Neural progenitor cell (in vitro differentiated cells): ENCODE measurements around the gene DNAH7. TPM values are rescaled to one million over a fixed set of nuclear protein-coding genes. Genes with fewer than 3 reads are reported as not detected.

Experiments
- DNase-seq: peaks from one replicate; pipeline ENCODE4 v3.0.0-alpha.2; 2016; ENCODE audit warnings: low spot score
- H2AFZ ChIP-seq: fragments of 200-600 bp; sonication (generic); replicated peaks from 2 replicates; pipeline ENCODE4 v1.6.1; 2016; ENCODE audit warnings: antibody characterized with exemption
- H3F3A ChIP-seq: fragments of 200-600 bp; sonication (generic); 2 replicates; pipeline ENCODE4 v1.6.1; 2016; ENCODE audit warnings: antibody characterized with exemption, low read depth
- H3K27ac ChIP-seq: fragments of 200-600 bp; sonication (generic); 2 replicates; pipeline ENCODE4 v1.5.1; 2016; ENCODE audit warnings: mild to moderate bottlenecking
- H3K27me3 ChIP-seq: fragments of 200-600 bp; sonication (generic); 2 replicates; pipeline ENCODE4 v1.6.1; 2016; ENCODE audit warnings: mild to moderate bottlenecking, moderate library complexity
- H3K36me3 ChIP-seq: fragments of 200-600 bp; sonication (generic); 2 replicates; pipeline ENCODE4 v1.5.1; 2016
- H3K4me1 ChIP-seq: fragments of 200-600 bp; sonication (generic); 2 replicates; pipeline ENCODE4 v1.6.1; 2016; ENCODE audit warnings: mixed run types
- H3K4me2 ChIP-seq: fragments of 200-600 bp; sonication (generic); 2 replicates; pipeline ENCODE4 v1.6.1; 2016
- H3K4me3 ChIP-seq: fragments of 200-600 bp; sonication (generic); 2 replicates; pipeline ENCODE4 v1.5.1; 2016
- H3K79me2 ChIP-seq: fragments of 200-600 bp; sonication (generic); 2 replicates; pipeline ENCODE4 v1.6.1; 2016; ENCODE audit warnings: low read depth
- H3K9ac ChIP-seq: fragments of 200-600 bp; sonication (generic); 2 replicates; pipeline ENCODE4 v1.6.1; 2016
- H3K9me3 ChIP-seq: fragments of 200-600 bp; sonication (generic); 2 replicates; pipeline ENCODE4 v1.5.1; 2016; ENCODE audit warnings: low read depth
- H4K20me1 ChIP-seq: fragments of 200-600 bp; sonication (generic); 2 replicates; pipeline ENCODE4 v1.6.1; 2016; ENCODE audit warnings: low read depth
- H3K27ac Mint-ChIP-seq: 3 replicates; pipeline ENCODE4 v1.8.0; 2021; ENCODE audit warnings: mixed read lengths
- H3K27me3 Mint-ChIP-seq: 2 replicates; pipeline ENCODE4 v1.8.0; 2022; ENCODE audit warnings: low read depth, mild to moderate bottlenecking, inconsistent platforms, moderate library complexity, mixed read lengths; ENCODE audit not compliant: insufficient read depth
- H3K36me3 Mint-ChIP-seq: 3 replicates; pipeline ENCODE4 v1.8.0; 2021; ENCODE audit warnings: mixed read lengths
- H3K4me1 Mint-ChIP-seq: 3 replicates; pipeline ENCODE4 v1.8.0; 2021; ENCODE audit warnings: mixed read lengths
- H3K4me3 Mint-ChIP-seq: 3 replicates; pipeline ENCODE4 v1.8.0; 2021; ENCODE audit warnings: mild to moderate bottlenecking, moderate library complexity, mixed read lengths
- H3K9me3 Mint-ChIP-seq: 3 replicates; pipeline ENCODE4 v1.8.0; 2020; ENCODE audit warnings: mixed read lengths
- EZH2 ChIP-seq: fragments of 200-600 bp; sonication (generic); IDR thresholded peaks from 2 replicates; pipeline ENCODE4 v1.6.1; 2017; ENCODE audit warnings: antibody characterized with exemption, mild to moderate bottlenecking, moderate library complexity
- EZH2phosphoT487 ChIP-seq: fragments of 200-600 bp; sonication (generic); IDR thresholded peaks from 2 replicates; pipeline ENCODE4 v1.6.1; 2017; ENCODE audit warnings: antibody characterized with exemption
- total RNA-seq: library from RNA; depleted of rRNA; stranded (reverse); fragments of >200 nt; gene quantifications from 2 replicates; pipeline ENCODE4 v1.2.3, GENCODE V29; 2015; ENCODE audit warnings: low replicate concordance
- TF ChIP-seq, protein P1 (sequence below): fragments of 200-600 bp; sonication (generic); IDR thresholded peaks from 2 replicates; pipeline ENCODE4 v1.5.1; 2017; ENCODE audit warnings: antibody characterized with exemption, mild to moderate bottlenecking

DNAH7 gene
- total RNA-seq, 1 donor from 2014 or later, result 0.49 TPM

DNA sequence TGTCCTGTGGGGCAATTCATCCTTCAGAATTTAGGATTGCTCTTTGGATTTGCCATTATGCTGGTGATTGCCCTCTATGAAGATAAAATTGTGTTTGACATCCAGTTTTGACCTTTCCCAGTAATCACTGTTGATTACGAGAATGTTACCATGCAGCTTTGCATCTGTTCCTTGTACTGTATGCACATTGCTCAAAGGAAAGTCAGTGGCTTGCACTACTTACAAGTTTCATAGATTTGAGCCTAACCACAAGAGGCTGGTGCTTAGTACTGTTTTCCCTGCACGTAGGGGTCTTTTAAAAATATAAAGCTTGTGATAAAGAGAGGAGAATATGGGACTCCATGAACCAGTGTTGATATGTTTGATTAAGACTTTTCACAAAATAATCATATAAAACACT, 333.7 kb downstream of the DNAH7 start:
- Histone ChIP-seq H3K9me3 (no peaks in the 10 kb centered on the region), H3K79me2 (no peaks in the 10 kb centered on the region), H3F3A (no peaks in the 10 kb centered on the region), H3K27ac (no peak overlapping the region), H2AFZ (no peak overlapping the region), H3K27me3 (no peaks in the 10 kb centered on the region), H3K4me3 (no peak overlapping the region), H3K4me1 (no peaks in the 10 kb centered on the region), H3K36me3 (no peaks in the 10 kb centered on the region), H3K4me2 (no peak overlapping the region), H4K20me1 (no peaks in the 10 kb centered on the region), H3K9ac (no peak overlapping the region)
- Mint-ChIP-seq H3K4me3 (no peak overlapping the region), H3K36me3 (peaks cover 26% of the 10 kb centered on the region), H3K27ac (no peak overlapping the region), H3K9me3 (no peaks in the 10 kb centered on the region), H3K4me1 (no peaks in the 10 kb centered on the region), H3K27me3 (peaks cover 2% of the 10 kb centered on the region)
- TF ChIP-seq EZH2, result no peak
- TF ChIP-seq, protein P1, sequence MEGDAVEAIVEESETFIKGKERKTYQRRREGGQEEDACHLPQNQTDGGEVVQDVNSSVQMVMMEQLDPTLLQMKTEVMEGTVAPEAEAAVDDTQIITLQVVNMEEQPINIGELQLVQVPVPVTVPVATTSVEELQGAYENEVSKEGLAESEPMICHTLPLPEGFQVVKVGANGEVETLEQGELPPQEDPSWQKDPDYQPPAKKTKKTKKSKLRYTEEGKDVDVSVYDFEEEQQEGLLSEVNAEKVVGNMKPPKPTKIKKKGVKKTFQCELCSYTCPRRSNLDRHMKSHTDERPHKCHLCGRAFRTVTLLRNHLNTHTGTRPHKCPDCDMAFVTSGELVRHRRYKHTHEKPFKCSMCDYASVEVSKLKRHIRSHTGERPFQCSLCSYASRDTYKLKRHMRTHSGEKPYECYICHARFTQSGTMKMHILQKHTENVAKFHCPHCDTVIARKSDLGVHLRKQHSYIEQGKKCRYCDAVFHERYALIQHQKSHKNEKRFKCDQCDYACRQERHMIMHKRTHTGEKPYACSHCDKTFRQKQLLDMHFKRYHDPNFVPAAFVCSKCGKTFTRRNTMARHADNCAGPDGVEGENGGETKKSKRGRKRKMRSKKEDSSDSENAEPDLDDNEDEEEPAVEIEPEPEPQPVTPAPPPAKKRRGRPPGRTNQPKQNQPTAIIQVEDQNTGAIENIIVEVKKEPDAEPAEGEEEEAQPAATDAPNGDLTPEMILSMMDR, result no peak
- TF ChIP-seq EZH2phosphoT487, result no peak
- no peak for DNase-seq

DNA sequence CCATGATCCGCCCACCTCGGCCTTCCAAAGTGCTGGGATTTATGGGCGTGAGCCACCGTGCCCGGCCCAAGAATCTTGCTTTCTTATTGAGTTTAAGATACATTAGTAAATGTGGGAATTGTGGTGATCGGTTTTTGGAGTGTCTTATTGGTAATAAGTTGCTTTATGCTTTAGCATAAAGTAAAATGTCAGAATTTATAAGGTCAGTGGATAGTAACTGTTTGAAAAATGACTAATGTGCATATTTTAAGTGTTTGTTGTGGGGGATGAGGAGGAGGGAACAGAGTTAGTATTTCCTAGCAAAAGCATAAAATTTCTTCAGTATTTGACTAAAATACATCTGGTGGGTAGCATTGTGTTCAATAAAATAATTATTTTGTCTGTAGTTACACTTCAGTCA, 334.2 kb downstream of the DNAH7 start:
- no peaks in the 10 kb centered on the region for H3K9me3 ChIP-seq
- peaks cover 2% of the 10 kb centered on the region for H3K27me3 Mint-ChIP-seq
- no peaks in the 10 kb centered on the region for H3K36me3 ChIP-seq
- H4K20me1 ChIP-seq, result no peaks in the 10 kb centered on the region
- TF ChIP-seq EZH2 (no peak), EZH2phosphoT487 (no peak)
- TF ChIP-seq, protein P1, result no peak
- no peak overlapping the region for H3K4me3 Mint-ChIP-seq
- no peaks in the 10 kb centered on the region for H3F3A ChIP-seq
- H3K4me3 ChIP-seq, result no peak overlapping the region
- no peaks in the 10 kb centered on the region for H3K4me1 Mint-ChIP-seq
- no peak overlapping the region for H3K27ac ChIP-seq
- no peaks in the 10 kb centered on the region for H3K9me3 Mint-ChIP-seq
- no peaks in the 10 kb centered on the region for H3K79me2 ChIP-seq
- no peak overlapping the region for H2AFZ ChIP-seq
- H3K27me3 ChIP-seq, result no peaks in the 10 kb centered on the region
- no peaks in the 10 kb centered on the region for H3K4me1 ChIP-seq
- no peak overlapping the region for H3K27ac Mint-ChIP-seq
- H3K9ac ChIP-seq, result no peak overlapping the region
- H3K36me3 Mint-ChIP-seq, result peaks cover 28% of the 10 kb centered on the region
- DNase-seq, result no peak
- no peak overlapping the region for H3K4me2 ChIP-seq

DNA sequence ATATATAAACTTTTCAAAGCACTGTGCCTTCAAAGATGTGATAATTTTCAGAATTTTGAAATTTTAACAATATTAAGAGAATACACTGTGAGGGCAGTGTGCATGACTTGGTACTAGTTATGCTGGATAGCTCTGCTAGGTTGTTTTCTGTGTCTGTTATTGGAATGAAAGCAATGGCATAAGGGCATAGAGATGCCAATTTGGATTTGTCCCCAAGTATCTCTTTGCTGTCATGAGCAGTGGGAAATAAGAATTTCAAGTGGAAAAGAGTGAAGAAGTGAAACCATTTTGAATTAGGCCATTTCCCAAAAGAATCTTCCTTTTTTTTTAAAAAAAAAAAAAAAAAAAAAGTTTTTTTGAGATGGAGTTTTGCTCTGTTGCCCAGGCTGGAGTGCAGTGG, 334.8 kb downstream of the DNAH7 start:
- DNase-seq, result no peak
- Histone ChIP-seq H2AFZ (no peak overlapping the region), H3F3A (no peaks in the 10 kb centered on the region), H4K20me1 (no peaks in the 10 kb centered on the region), H3K9me3 (no peaks in the 10 kb centered on the region), H3K36me3 (no peaks in the 10 kb centered on the region), H3K27me3 (no peaks in the 10 kb centered on the region), H3K4me1 (no peaks in the 10 kb centered on the region), H3K9ac (no peak overlapping the region), H3K4me2 (no peak overlapping the region), H3K27ac (no peak overlapping the region), H3K4me3 (no peak overlapping the region), H3K79me2 (no peaks in the 10 kb centered on the region)
- no peaks in the 10 kb centered on the region for H3K4me1 Mint-ChIP-seq
- TF ChIP-seq EZH2, result no peak
- TF ChIP-seq EZH2phosphoT487, result no peak
- TF ChIP-seq, protein P1, result no peak
- H3K9me3 Mint-ChIP-seq, result no peaks in the 10 kb centered on the region
- no peak overlapping the region for H3K27ac Mint-ChIP-seq
- peaks cover 30% of the 10 kb centered on the region for H3K36me3 Mint-ChIP-seq
- peaks cover 2% of the 10 kb centered on the region for H3K27me3 Mint-ChIP-seq
- no peak overlapping the region for H3K4me3 Mint-ChIP-seq

DNA sequence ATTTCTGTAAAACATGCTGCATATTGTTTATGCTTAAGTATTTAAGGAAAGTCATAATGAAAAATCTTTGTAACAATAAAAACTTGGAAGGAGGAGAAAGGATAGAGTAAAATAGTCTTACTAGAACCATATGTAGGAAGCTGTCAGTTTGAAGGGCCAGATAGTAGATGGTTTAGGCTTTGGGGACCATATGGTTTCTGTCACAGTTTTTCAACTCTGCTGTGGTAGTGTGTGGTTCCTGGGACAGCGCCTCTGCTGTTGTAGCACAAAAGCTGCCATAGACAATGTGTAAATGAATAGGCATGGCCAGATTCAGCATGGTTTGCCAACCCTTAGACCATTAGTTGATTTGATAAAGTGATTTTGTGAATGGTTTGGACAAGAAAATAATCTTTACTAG, 336.1 kb downstream of the DNAH7 start:
- no peak overlapping the region for H2AFZ ChIP-seq
- no peaks in the 10 kb centered on the region for H3F3A ChIP-seq
- H3K4me1 ChIP-seq, result no peaks in the 10 kb centered on the region
- H3K27ac Mint-ChIP-seq, result no peak overlapping the region
- peaks cover 2% of the 10 kb centered on the region for H3K27me3 Mint-ChIP-seq
- TF ChIP-seq, protein P1, result no peak
- TF ChIP-seq EZH2phosphoT487 (no peak), EZH2 (no peak)
- H3K79me2 ChIP-seq, result no peaks in the 10 kb centered on the region
- no peak overlapping the region for H3K4me3 Mint-ChIP-seq
- H3K4me3 ChIP-seq, result no peak overlapping the region
- no peaks in the 10 kb centered on the region for H3K27me3 ChIP-seq
- H4K20me1 ChIP-seq, result no peaks in the 10 kb centered on the region
- H3K36me3 Mint-ChIP-seq, result peaks cover 30% of the 10 kb centered on the region
- H3K4me2 ChIP-seq, result no peak overlapping the region
- no peaks in the 10 kb centered on the region for H3K9me3 ChIP-seq
- H3K9me3 Mint-ChIP-seq, result no peaks in the 10 kb centered on the region
- no peak overlapping the region for H3K27ac ChIP-seq
- no peaks in the 10 kb centered on the region for H3K4me1 Mint-ChIP-seq
- no peak overlapping the region for H3K9ac ChIP-seq
- no peak for DNase-seq
- no peaks in the 10 kb centered on the region for H3K36me3 ChIP-seq
